Retinal pigment epithelial cell (primary cell): Measurements from ENCODE around the gene ATXN2.

Source experiments
- DNase-seq: peaks from one replicate; pipeline ENCODE4 v3.0.0-alpha.2; 2010; ENCODE audit warnings: low read depth
- H3K4me3 ChIP-seq: 2 replicates; pipeline ENCODE4 v1.5.1; 2011; ENCODE audit warnings: mild to moderate bottlenecking, low read length, control low read depth, moderate library complexity
- CTCF ChIP-seq: conservative IDR thresholded peaks from 2 replicates; pipeline ENCODE4 v1.5.1; 2011; ENCODE audit warnings: low read depth, low read length, control low read depth, inconsistent platforms

Gene ATXN2

GRCh38 chr12:111444925-111445725 lies 154.0 kb downstream of the ATXN2 start:
- no peak overlapping the region for H3K4me3 ChIP-seq
- TF ChIP-seq CTCF = no peak
- DNase-seq = no peak

- DNase-seq = no peak
- no peak for TF ChIP-seq CTCF
- no peak overlapping the region for H3K4me3 ChIP-seq
These were observed 154.7 kb downstream of the ATXN2 start for GRCh38 chr12:111444314-111444924.

GRCh38 chr12:111443586-111443985 lies 155.5 kb downstream of the ATXN2 start:
- TF ChIP-seq CTCF = no peak
- no peak overlapping the region for H3K4me3 ChIP-seq

GRCh38 chr12:111443086-111443485 lies 156.0 kb downstream of the ATXN2 start:
- no peak overlapping the region for H3K4me3 ChIP-seq
- DNase-seq = no peak
- no peak for TF ChIP-seq CTCF

More at GRCh38 chr12:111443586-111443985, 155.5 kb downstream of the ATXN2 start:
- DNase-seq = no peak

- H3K4me3 ChIP-seq = no peak overlapping the region
- no peak for DNase-seq
- no peak for TF ChIP-seq CTCF
These were observed 156.6 kb downstream of the ATXN2 start for GRCh38 chr12:111442301-111443045.

- no peak overlapping the region for H3K4me3 ChIP-seq
- DNase-seq = no peak
- no peak for TF ChIP-seq CTCF
These were observed 157.8 kb downstream of the ATXN2 start for GRCh38 chr12:111441107-111441928.
